H1 (cell line): ENCODE results near the gene SHROOM3. TPM values are rescaled to one million over a fixed set of nuclear protein-coding genes. Genes with fewer than 3 reads are reported as not detected.

Experiments used
- CTCF ChIA-PET: fragments of 300-600 bp; sonication (Branson Sonifier 250); formaldehyde crosslinking; loops from one replicate; lab custom pipeline; 2021; ENCODE audit not compliant: partially characterized antibody; lab: Charles Lee
- POLR2A ChIA-PET: fragments of 300-600 bp; sonication (Branson Sonifier 250); formaldehyde crosslinking; loops from one replicate; lab custom pipeline; 2021; ENCODE audit warnings: inconsistent platforms; ENCODE audit not compliant: partially characterized antibody; lab: Charles Lee
- DNase-seq, 2 experiments: peaks; one replicate each; pipeline versions ENCODE4 v3.0.0 to v3.0.0-alpha.2; 2010 to 2022; ENCODE audit warnings: low spot score in 2 of 2, low read depth in 1 of 2, mixed read lengths in 1 of 2
- FAIRE-seq: peaks from 2 replicates; lab custom pipeline; 2011; peaks lifted over from hg19 to GRCh38; lab: Jason Lieb, UNC
- H2AFZ ChIP-seq: 2 replicates; pipeline ENCODE4 v1.8.1; 2012; ENCODE audit warnings: low read length, inconsistent platforms
- H2AK5ac ChIP-seq: 2 replicates; pipeline ENCODE4 v1.6.1; 2013; ENCODE audit warnings: low read depth, low read length
- H2BK120ac ChIP-seq: replicated peaks from 2 replicates; pipeline ENCODE3; 2013; ENCODE audit warnings: low read depth, low read length, inconsistent platforms
- H2BK12ac ChIP-seq: 2 replicates; pipeline ENCODE4 v1.6.1; 2013; ENCODE audit warnings: low read depth, low read length
- H2BK15ac ChIP-seq: 2 replicates; pipeline ENCODE4 v1.6.1; 2013; ENCODE audit warnings: low read length
- H2BK20ac ChIP-seq: 2 replicates; pipeline ENCODE4 v1.6.1; 2013; ENCODE audit warnings: low read length
- H2BK5ac ChIP-seq: 2 replicates; pipeline ENCODE4 v1.6.1; 2013; ENCODE audit warnings: low read depth, low read length
- H3K14ac ChIP-seq: 2 replicates; pipeline ENCODE4 v1.6.1; 2013; ENCODE audit warnings: inconsistent platforms; ENCODE audit not compliant: insufficient read length
- H3K18ac ChIP-seq: 2 replicates; pipeline ENCODE4 v1.6.1; 2013; ENCODE audit warnings: low read length; ENCODE audit errors: extremely low read depth
- H3K23ac ChIP-seq: 2 replicates; pipeline ENCODE4 v1.6.1; 2013; ENCODE audit warnings: inconsistent platforms; ENCODE audit not compliant: insufficient read length
- H3K23me2 ChIP-seq: 2 replicates; pipeline ENCODE4 v1.6.1; 2013; ENCODE audit warnings: low read depth, low read length
- H3K27ac ChIP-seq: 2 replicates; pipeline ENCODE4 v1.6.1; 2011; ENCODE audit warnings: low read depth, low read length, inconsistent platforms
- H3K27me3 ChIP-seq, 4 experiments: replicated peaks in 1 of 4; 1 replicate in 1 of 4; 2 replicates in 3 of 4; pipeline versions ENCODE4 v1.6.1 to v1.8.1; 2011 to 2013; ENCODE audit warnings: low read length in 3 of 4, mild to moderate bottlenecking in 3 of 4, inconsistent platforms in 2 of 4, mixed read lengths in 2 of 4, moderate library complexity in 1 of 4; ENCODE audit not compliant: control insufficient read depth in 3 of 4, insufficient read depth in 3 of 4; ENCODE audit errors: extremely low read depth in 1 of 4
- H3K36me3 ChIP-seq, 4 experiments: 2 replicates each; pipeline versions ENCODE4 v1.6.1 to v1.8.1; 2011 to 2013; ENCODE audit warnings: mild to moderate bottlenecking in 4 of 4, low read length in 3 of 4, moderate library complexity in 2 of 4, control low read depth in 1 of 4, inconsistent platforms in 1 of 4; ENCODE audit not compliant: insufficient read depth in 4 of 4, control insufficient read depth in 2 of 4
- H3K4ac ChIP-seq: replicated peaks from 2 replicates; pipeline ENCODE3; 2013; ENCODE audit warnings: low read length, low read depth, mixed read lengths, inconsistent platforms; ENCODE audit not compliant: insufficient read length
- H3K4me1 ChIP-seq, 4 experiments: replicated peaks in 1 of 4; 1 replicate in 1 of 4; 2 replicates in 3 of 4; pipeline versions ENCODE4 v1.6.1 to v1.8.1; 2011 to 2013; ENCODE audit warnings: low read length in 3 of 4, inconsistent platforms in 2 of 4, mixed read lengths in 1 of 4; ENCODE audit not compliant: insufficient read depth in 4 of 4, control insufficient read depth in 3 of 4
- H3K4me2 ChIP-seq, 2 experiments: 2 replicates each; pipeline versions ENCODE4 v1.6.1 to v1.8.1; 2011 to 2013; ENCODE audit warnings: low read depth in 2 of 2, low read length in 2 of 2, control low read depth in 1 of 2, inconsistent platforms in 1 of 2, mild to moderate bottlenecking in 1 of 2; ENCODE audit not compliant: insufficient read depth in 1 of 2
- H3K4me3 ChIP-seq, 4 experiments: fragments of 200-600, 300-600 bp in 1 of 4; sonication (generic), shearing (Covaris generic), sonication (Bioruptor Twin) in 1 of 4; 2 replicates each; pipeline versions ENCODE4 v1.5.1 to v1.8.1; 2011 to 2016; ENCODE audit warnings: low read length in 4 of 4, low read depth in 3 of 4, control low read depth in 2 of 4, inconsistent platforms in 2 of 4, mild to moderate bottlenecking in 2 of 4, mixed read lengths in 1 of 4, moderate library complexity in 1 of 4; ENCODE audit not compliant: insufficient read depth in 2 of 4; ENCODE audit errors: extremely low read depth in 1 of 4
- H3K56ac ChIP-seq: replicated peaks from 2 replicates; pipeline ENCODE3; 2013; ENCODE audit warnings: low read depth, mild to moderate bottlenecking, mixed read lengths, low read length, inconsistent platforms; ENCODE audit not compliant: insufficient read length
- H3K79me1 ChIP-seq: 2 replicates; pipeline ENCODE4 v1.6.1; 2013; ENCODE audit warnings: low read depth, low read length, control low read depth
- H3K79me2 ChIP-seq, 2 experiments: 2 replicates each; pipeline versions ENCODE4 v1.6.1 to v1.8.1; 2012 to 2013; ENCODE audit warnings: low read length in 2 of 2, mild to moderate bottlenecking in 2 of 2, inconsistent platforms in 1 of 2; ENCODE audit not compliant: insufficient read depth in 2 of 2, control insufficient read depth in 1 of 2
- H3K9ac ChIP-seq, 4 experiments: replicated peaks in 1 of 4; 1 replicate in 1 of 4; 2 replicates in 3 of 4; pipeline versions ENCODE4 v1.6.1 to v1.8.1; 2011 to 2013; ENCODE audit warnings: low read depth in 3 of 4, low read length in 3 of 4, control low read depth in 2 of 4, mild to moderate bottlenecking in 2 of 4, moderate library complexity in 2 of 4, inconsistent platforms in 1 of 4; ENCODE audit errors: extremely low read depth in 1 of 4
- H3K9me3 ChIP-seq, 2 experiments: 2 replicates each; pipeline versions ENCODE4 v1.6.1 to v1.8.1; 2012 to 2013; ENCODE audit warnings: mild to moderate bottlenecking in 2 of 2, moderate library complexity in 2 of 2, control low read depth in 1 of 2, inconsistent platforms in 1 of 2, low read depth in 1 of 2, low read length in 1 of 2, mixed read lengths in 1 of 2; ENCODE audit not compliant: insufficient read depth in 2 of 2
- H4K20me1 ChIP-seq, 2 experiments: replicated peaks in 1 of 2; 2 replicates each; pipeline versions ENCODE3 to v1.8.1; 2011 to 2013; ENCODE audit warnings: inconsistent platforms in 2 of 2, low read length in 2 of 2, mild to moderate bottlenecking in 1 of 2; ENCODE audit not compliant: insufficient read depth in 2 of 2, control insufficient read depth in 1 of 2
- H4K5ac ChIP-seq: 2 replicates; pipeline ENCODE4 v1.6.1; 2013; ENCODE audit warnings: low read length, low read depth, mixed read lengths, inconsistent platforms; ENCODE audit not compliant: insufficient read length
- H4K8ac ChIP-seq: 2 replicates; pipeline ENCODE4 v1.8.0; 2013; ENCODE audit warnings: mild to moderate bottlenecking, moderate library complexity, low read length, inconsistent platforms; ENCODE audit not compliant: insufficient read depth; ENCODE audit errors: extremely low read depth
- H4K91ac ChIP-seq: replicated peaks from 2 replicates; pipeline ENCODE3; 2013; ENCODE audit warnings: low read length, mixed read lengths, inconsistent platforms; ENCODE audit not compliant: insufficient read length
- WGBS, 2 experiments: shearing (Covaris generic) in 1 of 2; methylation state at CpG; one replicate each; pipeline versions ENCODE4 v1.1.6 to v1.1.7; 2013 to 2015; ENCODE audit warnings: low lambda C conversion rate in 2 of 2, mixed read lengths in 2 of 2, inconsistent platforms in 1 of 2, low coverage in 1 of 2, missing lambda C conversion rate in 1 of 2; ENCODE audit not compliant: insufficient replicate concordance in 2 of 2, insufficient coverage in 1 of 2, insufficient read length in 1 of 2; ENCODE audit errors: extremely low coverage in 1 of 2, missing lambda C conversion rate in 1 of 2; 5-methylcytosine and 5-hydroxymethylcytosine counted together
- polyA plus RNA-seq, 7 experiments: library from polyadenylated mRNA; depleted of rRNA in 3 of 7; stranded (reverse) in 5 of 7; unstranded in 2 of 7; fragments of >200 nt in 5 of 7; fragments of 200-250 nt in 2 of 7; gene quantifications; 1 replicate in 5 of 7; 2 replicates in 1 of 7; 4 replicates in 1 of 7; pipeline versions ENCODE4 v1.2.1 to v1.2.3, GENCODE V29; 2011 to 2013; ENCODE audit warnings: missing spikeins in 2 of 7, mixed read lengths in 2 of 7
- total RNA-seq: library from RNA; stranded (reverse); fragmentation: NEBNext Ultra II Directional; extraction: Animal tissue kit (Norgen Biotek cat#: 25700); gene quantifications from 2 replicates; pipeline ENCODE4 v1.2.1, GENCODE V29; 2021

Gene SHROOM3
- total and polyA plus RNA-seq, 2 of the 8 experiments (the other 6 are each of a cell fraction or from before 2014, with no cell fraction given), result 15.8 to 34.0 TPM

DNA sequence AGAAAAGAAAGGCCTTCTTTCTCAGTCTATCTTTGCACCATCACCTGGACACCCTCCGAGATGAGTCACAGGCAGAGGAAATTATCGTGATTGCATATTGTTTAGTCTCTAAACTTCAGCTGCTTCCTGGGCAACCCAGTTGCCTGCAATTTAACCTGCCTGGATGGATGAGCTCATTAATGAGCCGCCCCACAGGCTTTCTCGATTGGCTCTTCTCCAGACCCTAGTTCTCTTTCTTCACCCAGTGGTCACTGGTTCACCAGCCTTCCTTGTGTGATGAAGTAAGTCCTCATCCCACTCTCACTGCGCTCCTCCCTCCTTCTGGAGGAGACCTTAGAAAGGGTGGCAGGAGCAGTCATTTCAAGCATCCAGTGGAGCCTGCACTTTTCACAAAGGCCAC lies 368.5 kb downstream of the SHROOM3 start:
- Histone ChIP-seq H4K91ac (no peak overlapping the region), H3K18ac (peak overlapping the region; percentile 81; the same call in 1 of the 2 replicates), H3K9ac (no peak overlapping the region), H3K14ac (no peak overlapping the region), H3K79me2 (no peaks in the 10 kb centered on the region), H3K4me1 (peaks cover 7 to 21% (median 15%) of the 10 kb centered on the region in 4 experiments), H2AK5ac (no peak overlapping the region), H3K4ac (no peak overlapping the region), H3K4me3 (no peak overlapping the region; a peak in 1 of 8 replicates), H2BK20ac (no peak overlapping the region; the same call in 1 of the 2 replicates), H3K23me2 (peaks cover 6% of the 10 kb centered on the region), H2BK12ac (peak overlapping the region; percentile 94), H4K20me1 (no peaks in the 10 kb centered on the region), H2BK15ac (peak overlapping the region; percentile 83; the same call in 1 of the 2 replicates), H3K27me3 (peaks cover 0 to 7% (median 2%) of the 10 kb centered on the region in 4 experiments; a peak in 5 of 7 replicates), H3K27ac (no peak overlapping the region), H3K23ac (no peak overlapping the region), H4K5ac (no peak overlapping the region), H4K8ac (no peak overlapping the region), H3K79me1 (no peaks in the 10 kb centered on the region), H3K9me3 (peaks cover 3 to 4% of the 10 kb centered on the region in 2 experiments; a peak in 3 of 4 replicates), H3K36me3 (no peaks in the 10 kb centered on the region; a peak in 1 of 8 replicates), H3K4me2 (peak overlapping the region in 1 of 2 experiments; percentile 10; a peak in 3 of 4 replicates), H2AFZ (0 out of 2 replicates have a peak overlapping the region, but pooled peaks have one; percentile 57), H2BK5ac (no peak overlapping the region), H2BK120ac (no peak overlapping the region), H3K56ac (no peak overlapping the region)
- POLR2A ChIA-PET, result no interaction called here
- DNase-seq, result no peak
- CTCF ChIA-PET, result interaction anchor here (0.9 to 2.5 kb wide), 2 partner anchors 17 to 19 kb away, joined by 4 to 15 read pairs; no protein-coding TSS in a partner anchor
- no peak for FAIRE-seq
- WGBS, 2 experiments, result 78% methylated on average over 5 of the region's 5 CpGs; no CpG with 5 or more reads in 1 of the 2 experiments
